Measurements from ENCODE around the gene GART. TPM values are rescaled to one million over a fixed set of nuclear protein-coding genes. Genes with fewer than 3 reads are reported as not detected.
"Not testable (repeated sequence)": the region's sequence is repeated elsewhere in the genome, so short reads cannot be mapped to it uniquely, and the experiment has no call there.

Gene GART
- total and polyA plus RNA-seq, 12 donors, result 15.1 to 80.8 (median 59.5) TPM

DNA sequence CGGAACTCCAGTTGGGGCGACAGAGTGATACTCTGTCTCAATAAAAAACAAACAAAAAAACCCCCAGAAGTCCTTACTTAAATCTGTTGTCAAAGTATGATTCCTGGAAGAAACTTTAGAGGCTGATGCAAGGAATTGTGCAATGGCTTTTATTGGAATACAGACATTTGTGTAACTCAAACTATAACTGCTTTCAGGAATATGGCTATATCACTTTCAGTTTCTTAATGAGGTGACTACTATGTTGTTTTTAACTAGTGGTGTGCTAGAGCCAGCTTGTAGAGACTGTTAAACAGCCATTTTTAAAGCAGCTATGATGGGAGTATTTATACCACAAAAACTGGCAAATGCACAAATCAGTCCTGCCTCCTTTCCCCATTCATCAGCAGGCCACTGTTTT lies 27.7 kb downstream of the GART start:
- Histone ChIP-seq H3K27me3 (no peaks in the 10 kb centered on the region), H3K27ac (no peak overlapping the region), H3K4me3 (no peak overlapping the region), H3K36me3 (replicated peaks in 1 of 2) (peaks cover 0 to 54% of the 10 kb centered on the region in 2 donors), H3K9me3 (replicated peaks in 1 of 3) (no peaks in the 10 kb centered on the region), H3K4me1 (replicated peaks in 1 of 2) (no peaks in the 10 kb centered on the region)
- no peak for TF ChIP-seq POLR2A (IDR thresholded peaks at IDR 0.05)
- TF ChIP-seq CTCF (IDR thresholded peaks at IDR 0.05), result no peak
- 91 to 96% (median 91%) methylated on average over 2 of the region's 2 CpGs for WGBS, 4 donors
- intact Hi-C loops (cut with DNase I), result no loop called here
- no peak for DNase-seq

GRCh38 chr21:33512481-33512880 lies 29.4 kb downstream of the GART start:
- Histone ChIP-seq H3K4me1 (replicated peaks in 1 of 2) (no peaks in the 10 kb centered on the region), H3K36me3 (replicated peaks in 1 of 2) (peaks cover 0 to 55% of the 10 kb centered on the region in 2 donors)
- 94 to 100% (median 96%) methylated on average over 3 of the region's 3 CpGs for WGBS, 4 donors

DNA sequence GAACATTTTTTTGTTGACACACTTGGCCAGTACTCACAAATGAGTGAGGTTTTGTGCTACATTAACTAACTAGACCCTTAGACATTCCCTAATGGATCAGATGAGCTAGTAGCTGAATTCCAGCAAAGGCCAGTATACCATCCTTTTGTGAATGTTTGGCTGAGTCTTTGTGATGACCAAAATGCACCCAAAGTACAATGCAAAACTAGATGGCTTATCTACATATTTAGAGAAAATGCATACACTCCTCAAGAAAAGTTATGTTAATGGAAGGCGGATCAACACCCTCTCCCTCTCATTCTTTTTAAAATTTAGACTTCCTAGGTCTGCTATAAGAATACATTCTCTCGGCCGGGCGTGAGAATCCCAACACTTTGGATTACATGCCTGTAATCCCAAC lies 30.3 kb downstream of the GART start:
- 95 to 100% (median 99%) methylated on average over 4 of the region's 4 CpGs for WGBS, 4 donors
- no peak overlapping the region for H3K4me3 ChIP-seq
- no peaks in the 10 kb centered on the region for H3K9me3 ChIP-seq (replicated peaks in 1 of 3)
- DNase-seq, result no peak
- intact Hi-C loops (cut with DNase I), result no loop called here
- no peaks in the 10 kb centered on the region for H3K27me3 ChIP-seq
- H3K4me1 ChIP-seq (replicated peaks in 1 of 2), result no peaks in the 10 kb centered on the region
- H3K36me3 ChIP-seq (replicated peaks in 1 of 2), result peaks cover 0 to 48% of the 10 kb centered on the region in 2 donors
- no peak for TF ChIP-seq POLR2A (IDR thresholded peaks at IDR 0.05)
- TF ChIP-seq CTCF (IDR thresholded peaks at IDR 0.05), result no peak
- H3K27ac ChIP-seq, result no peak overlapping the region

More at GRCh38 chr21:33512481-33512880, 29.4 kb downstream of the GART start:
- no peak for DNase-seq
- TF ChIP-seq POLR2A (IDR thresholded peaks at IDR 0.05) (no peak), CTCF (IDR thresholded peaks at IDR 0.05) (no peak)
- intact Hi-C loops (cut with DNase I), result no loop called here
- Histone ChIP-seq H3K27me3 (no peaks in the 10 kb centered on the region), H3K9me3 (replicated peaks in 1 of 3) (no peaks in the 10 kb centered on the region), H3K4me3 (no peak overlapping the region), H3K27ac (no peak overlapping the region)

- H3K36me3 ChIP-seq (replicated peaks in 1 of 2), result peaks cover 0 to 41% of the 10 kb centered on the region in 2 donors
- 89 to 98% (median 95%) methylated on average over 8 of the region's 8 CpGs for WGBS, 4 donors
- H3K27ac ChIP-seq, result no peak overlapping the region
- no peaks in the 10 kb centered on the region for H3K4me1 ChIP-seq (replicated peaks in 1 of 2)
- no peak overlapping the region for H3K4me3 ChIP-seq
- intact Hi-C loops (cut with DNase I), result no loop called here
- H3K9me3 ChIP-seq (replicated peaks in 1 of 3), result no peaks in the 10 kb centered on the region
- no peaks in the 10 kb centered on the region for H3K27me3 ChIP-seq
- no peak for DNase-seq
- TF ChIP-seq POLR2A (IDR thresholded peaks at IDR 0.05) (no peak), CTCF (IDR thresholded peaks at IDR 0.05) (no peak)
Measured at GRCh38 chr21:33510826-33511225, 31.1 kb downstream of the GART start.

DNA sequence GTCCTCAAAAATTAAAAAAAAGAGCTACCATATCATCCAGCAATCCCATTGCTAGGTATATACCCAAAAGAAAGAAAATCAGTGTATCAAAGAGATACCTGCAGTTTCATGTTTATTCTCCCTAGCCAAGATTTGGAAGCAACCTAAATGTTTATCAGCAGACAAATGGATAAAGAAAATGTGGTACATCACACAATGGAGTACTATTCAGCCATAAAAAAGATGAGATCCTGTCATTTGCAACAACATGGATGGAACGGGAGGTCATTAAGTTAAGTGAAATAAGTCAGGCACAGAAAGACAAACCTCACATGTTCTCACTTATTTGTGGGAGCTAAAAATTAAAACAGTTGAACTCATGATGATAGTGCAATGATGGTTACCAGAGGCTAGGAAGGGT lies 34.9 kb downstream of the GART start:
- H3K4me1 ChIP-seq (replicated peaks in 1 of 2); H3K27me3 ChIP-seq; H3K27ac ChIP-seq; H3K4me3 ChIP-seq; H3K9me3 ChIP-seq (replicated peaks in 1 of 3); intact Hi-C loops (cut with DNase I); DNase-seq: not testable (repeated sequence)
- peaks cover 0 to 44% of the 10 kb centered on the region in 2 donors for H3K36me3 ChIP-seq (replicated peaks in 1 of 2)
- 96 to 100% (median 99%) methylated on average over 1 of the region's 1 CpG for WGBS, 4 donors

Measured in adrenal gland (tissue), 12 donors.